ENCODE data around the gene PPP1R14C.

- TF ChIP-seq CTCF (conservative IDR thresholded peaks at IDR 0.05), result no peak
- no peak for TF ChIP-seq EZH2 (IDR thresholded peaks at IDR 0.05; ENCODE audit: low read depth)
Observed at GRCh38 chr6:150298676-150299075, 155.8 kb downstream of the PPP1R14C start.

Measured in PC-9 (cell line).